Eye (tissue), 1 donor: ENCODE measurements around the gene WIPI1.

ENCODE experiments used
- DNase-seq: peaks from one replicate; pipeline ENCODE4 v3.0.0-alpha.2; 2015

The WIPI1 gene

DNA sequence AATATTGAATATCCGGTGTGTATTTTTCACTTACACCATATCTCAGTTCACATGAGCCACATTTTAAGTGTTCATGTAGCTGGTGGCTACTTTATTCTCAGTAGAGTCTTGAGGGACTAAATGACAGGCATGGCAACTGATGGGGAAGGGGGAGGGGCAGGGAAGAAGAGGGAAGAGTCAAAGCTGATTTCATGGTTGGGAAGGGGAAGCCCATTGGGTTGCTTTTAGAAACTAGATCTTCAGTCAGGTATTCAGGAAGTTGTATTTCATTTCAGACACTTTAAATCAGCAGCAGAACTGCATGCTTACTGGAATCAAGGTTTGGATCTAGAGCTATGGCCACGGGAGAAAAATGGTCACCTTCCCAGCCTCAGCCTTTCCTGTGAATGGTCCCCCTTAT is 2.9 kb upstream of the WIPI1 start:
- DNase-seq: peak; percentile 72

DNA sequence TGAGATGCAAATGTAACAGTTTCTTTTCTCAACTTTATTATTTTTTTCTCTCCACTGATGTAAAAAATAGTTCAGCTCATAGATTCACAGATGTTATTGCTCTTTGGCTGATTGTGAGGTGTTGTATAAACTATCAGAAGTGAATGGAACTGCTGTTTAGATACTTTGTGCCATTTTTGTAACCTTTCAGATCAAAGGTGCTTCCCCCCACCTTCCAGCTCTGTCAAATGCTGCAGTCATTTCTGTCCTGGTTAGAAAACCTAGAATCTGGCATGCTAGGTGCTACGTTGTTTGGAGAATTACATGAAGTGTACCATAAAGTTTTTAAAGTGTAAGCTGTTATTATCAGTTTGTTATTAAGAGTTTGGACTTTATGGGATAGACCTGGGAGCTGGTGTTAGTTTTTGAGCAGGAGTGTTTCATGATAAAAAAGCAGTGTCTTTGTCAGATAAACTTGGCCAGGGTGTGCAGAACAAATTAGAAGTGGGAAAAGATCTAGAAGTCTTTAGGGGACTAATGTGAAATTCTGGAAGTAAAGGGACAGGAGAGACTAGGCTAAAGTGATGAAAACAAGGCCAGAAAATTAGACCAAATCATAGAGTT is 1.8 kb upstream of the WIPI1 start:
- no peak for DNase-seq

DNA sequence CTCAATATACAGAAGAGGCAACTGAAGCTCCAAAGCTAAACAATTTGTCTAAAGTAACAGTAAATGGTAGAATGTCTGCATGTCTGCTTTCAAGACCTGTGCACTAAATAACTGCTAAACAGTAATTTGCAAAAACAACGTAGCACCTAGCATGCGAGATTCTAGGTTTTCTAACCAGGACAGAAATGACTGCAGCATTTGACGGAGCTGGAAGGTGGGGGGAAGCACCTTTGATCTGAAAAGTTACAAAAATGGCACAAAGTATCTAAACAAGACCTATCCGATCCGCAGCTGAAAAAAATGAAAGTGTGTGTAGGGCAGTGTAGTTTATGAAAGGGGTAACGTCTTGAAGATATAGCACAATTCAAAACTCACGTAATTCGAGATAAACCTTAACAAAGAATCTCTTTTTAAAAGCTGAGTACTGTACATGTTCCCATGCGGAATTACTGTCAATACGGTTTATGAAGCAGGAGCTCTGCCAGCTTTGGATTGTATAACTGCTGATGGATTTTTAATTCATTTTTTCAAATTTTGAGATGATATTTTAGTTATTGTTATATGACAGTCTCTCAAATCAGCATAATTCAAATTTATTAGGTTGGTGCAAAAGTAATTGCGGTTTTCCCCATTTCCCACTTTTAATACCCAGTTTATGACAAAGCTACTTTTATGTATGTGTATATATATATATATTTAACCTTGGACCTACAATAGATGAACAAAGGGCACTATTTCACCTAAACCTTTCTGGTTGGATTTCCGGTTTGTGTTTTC is 1.2 kb upstream of the WIPI1 start:
- no peak for DNase-seq

DNA sequence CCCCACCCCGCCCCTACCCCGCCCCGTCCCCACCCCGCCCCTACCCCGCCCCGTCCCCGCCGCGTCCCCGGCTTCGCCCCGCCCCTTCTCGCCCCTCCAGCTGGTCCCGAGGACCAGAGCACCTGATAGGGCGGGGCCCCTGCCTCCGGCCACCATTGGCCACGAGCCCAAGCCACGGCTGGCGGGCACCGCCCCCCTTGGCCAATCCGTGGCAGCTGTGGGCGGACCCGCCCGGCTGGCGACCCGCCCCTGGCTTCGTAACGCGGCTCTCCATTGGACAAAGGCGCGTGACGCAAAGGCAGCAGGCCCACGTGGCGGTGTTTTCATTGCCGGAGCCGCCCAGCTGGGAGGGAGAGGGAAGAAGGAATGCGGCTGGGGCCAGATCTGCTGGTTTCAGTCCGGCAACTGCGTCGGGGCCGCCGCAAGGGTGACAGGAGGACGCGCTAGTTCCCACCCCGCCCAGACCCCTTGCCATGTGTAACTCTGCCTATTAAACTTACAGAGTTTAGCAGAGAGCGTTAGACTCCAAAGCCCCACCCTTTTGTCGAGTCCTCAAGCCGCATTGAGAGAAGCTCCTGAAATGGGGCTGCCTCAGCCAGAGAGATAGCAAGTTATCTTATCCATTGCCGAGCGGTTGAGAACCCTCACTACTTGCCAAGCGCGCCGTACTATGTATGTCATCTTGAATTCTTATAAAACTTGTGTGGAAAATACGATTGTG is 403 bp upstream of the WIPI1 start:
- DNase-seq: peak; percentile 98

DNA sequence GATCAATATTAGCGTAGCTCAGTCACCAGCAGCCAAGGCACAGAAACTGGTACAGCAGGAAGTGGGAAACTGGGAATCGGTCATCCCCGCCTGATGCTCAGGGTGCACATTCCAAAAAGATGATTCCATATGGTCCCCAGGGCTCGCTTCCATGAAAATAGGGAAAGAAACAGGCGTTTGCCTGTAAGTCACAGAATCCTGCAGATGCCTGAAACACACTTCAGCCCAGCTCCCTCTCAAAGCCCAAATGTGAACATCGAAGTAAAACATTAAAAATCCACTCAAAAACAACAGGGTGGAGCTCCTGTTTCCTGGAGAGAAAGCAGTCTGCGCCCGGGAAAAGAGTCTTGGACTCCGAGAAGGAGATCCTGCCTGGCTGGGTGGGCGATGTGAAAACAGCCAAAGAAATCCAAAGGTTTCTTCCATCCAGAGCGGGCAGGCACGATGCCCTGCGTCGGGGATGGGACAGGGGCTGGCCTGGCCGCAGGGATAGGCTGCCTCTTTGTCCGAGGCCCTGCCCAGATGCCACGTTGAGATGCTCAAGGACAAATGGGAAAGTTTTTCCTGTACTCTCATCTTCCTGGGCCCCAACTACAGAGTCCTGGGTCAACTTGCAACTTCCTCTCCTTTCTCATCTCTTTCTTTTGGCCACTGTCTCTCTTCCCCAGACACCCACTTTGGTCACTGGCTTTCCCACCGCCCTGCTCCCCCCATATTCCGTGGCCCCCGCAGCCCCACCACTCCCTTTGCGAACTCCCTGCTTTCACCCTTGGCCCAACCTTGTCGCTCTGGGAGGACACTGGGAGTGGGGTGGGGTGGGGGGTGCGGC is 743 bp downstream of the WIPI1 start:
- DNase-seq: peak; percentile 83

DNA sequence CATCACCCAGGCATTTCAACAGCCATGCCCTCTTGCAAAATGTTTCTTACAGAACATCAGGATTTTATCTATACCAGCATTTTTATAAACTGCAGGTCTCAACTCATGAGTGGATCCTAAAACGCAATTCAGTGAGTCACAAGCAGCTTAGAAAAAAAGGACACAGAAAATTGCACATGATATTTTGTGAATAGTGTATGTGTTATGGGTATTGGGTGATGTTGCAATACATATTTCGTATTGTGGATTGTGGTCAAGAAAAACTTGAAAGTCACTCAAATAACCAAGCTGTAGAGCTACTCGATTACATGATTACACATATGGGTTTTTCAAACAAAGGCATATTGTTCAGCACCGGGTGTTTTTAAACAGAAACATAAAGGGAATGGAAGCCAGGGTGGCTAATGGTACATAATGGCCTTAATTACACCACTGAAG is 1.4 kb downstream of the WIPI1 start:
- no peak for DNase-seq

DNA sequence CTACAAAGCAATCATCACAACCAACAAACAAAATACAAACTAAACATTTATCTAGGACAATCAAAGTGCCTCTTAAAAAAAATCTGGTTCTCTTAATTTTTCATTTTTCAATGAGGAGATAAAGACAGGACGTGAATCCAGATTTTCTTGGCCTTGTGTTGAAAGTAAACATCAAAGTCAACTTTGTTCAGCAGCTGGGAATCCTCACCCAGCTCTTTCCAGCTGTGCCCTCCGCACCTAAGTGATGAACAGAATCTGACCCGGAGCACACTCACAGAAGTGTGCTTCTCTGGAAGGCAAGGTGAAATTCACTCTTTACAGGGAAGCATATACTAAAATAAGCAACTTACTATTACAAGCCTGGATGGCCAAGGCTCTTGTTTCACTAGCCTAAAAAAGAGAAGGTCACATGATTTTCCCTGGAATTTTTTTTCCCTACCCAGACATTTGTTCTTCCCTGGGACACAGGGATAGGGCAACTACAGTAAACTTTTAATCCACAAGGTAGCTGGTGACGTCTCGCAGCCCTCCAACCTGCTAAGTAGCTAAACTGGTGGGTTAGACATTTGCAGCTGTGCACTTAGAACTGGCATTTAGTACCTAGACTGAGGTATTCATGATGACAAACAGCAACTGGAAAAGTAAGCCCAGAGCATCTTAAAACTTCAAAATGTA is 3.2 kb downstream of the WIPI1 start:
- no peak for DNase-seq

DNA sequence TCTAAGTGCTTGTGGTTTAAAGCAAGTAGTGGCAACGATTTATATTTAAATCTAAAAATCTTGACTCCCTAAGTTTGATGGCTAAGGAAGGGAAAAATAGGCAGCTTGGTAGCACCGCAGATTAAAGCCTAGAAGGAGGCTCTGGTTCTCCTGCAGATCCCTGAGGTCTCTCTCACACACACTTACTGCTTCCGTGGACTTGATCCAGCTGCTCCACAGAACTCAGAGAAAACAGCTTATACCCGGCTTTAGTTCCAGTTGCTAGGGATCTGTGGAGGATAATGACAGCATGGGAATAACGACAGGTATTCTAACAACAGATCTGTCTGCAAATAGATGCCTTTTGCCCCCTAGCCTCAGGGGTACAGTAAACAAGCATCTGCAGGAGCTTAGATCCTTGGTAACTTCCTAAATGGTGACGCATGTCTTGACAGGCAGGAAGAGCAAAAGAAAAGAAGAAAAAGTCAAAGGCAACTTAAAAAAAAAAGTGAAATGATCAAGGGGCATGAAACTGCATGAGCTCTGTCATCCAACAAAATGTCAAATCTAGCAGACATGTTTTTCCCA is 4.5 kb downstream of the WIPI1 start:
- DNase-seq: no peak

DNA sequence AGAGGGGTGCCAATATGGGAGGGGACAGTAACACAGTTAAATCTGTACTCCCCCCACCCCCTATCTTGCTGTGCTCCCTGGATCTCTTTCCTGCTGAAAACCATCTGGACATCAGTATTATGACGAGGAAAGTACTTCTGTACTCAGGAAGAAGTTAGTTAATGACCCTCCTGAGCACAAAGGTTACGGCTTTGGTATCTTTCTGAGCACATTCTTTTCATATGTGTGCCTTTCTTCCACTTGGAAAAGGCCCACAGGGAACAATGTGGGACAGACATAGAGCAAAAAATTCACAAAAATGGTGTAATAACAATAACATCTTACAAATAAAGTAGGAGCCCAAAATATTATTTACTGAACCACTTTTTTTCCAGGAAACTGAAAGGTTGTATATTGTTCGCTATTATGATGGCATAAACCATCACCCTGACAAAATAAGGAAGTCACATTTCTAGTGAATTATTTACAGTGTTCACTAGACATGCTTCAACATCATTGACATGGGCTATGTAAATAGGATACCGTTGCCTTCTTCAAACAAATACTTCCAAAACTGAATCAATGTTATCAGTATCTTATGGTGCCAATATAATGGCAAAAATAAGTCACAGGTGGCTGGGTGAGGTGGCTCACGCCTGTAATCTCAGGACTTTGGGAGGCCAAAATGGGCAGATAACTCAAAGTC is 5.5 kb downstream of the WIPI1 start:
- no peak for DNase-seq

DNA sequence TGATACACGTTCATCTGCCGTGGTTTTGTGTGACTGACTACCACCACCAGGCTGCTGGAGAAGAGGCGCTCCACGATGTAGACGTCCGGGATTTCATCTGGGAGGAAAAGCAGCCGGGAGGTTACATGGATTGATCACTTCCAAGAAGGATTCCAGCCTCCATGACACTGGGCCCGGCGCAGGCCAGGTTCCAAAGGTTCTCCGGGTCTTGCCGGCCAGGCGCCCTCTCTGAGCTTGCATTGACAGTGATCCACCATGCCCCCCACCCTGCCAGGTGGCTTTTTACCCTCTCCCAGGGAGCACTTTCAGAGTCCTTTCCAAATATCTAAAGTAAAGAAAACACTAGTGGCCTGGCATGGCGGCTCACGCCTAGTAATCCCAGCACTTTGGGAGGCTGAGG is 6.5 kb downstream of the WIPI1 start:
- DNase-seq: no peak

DNA sequence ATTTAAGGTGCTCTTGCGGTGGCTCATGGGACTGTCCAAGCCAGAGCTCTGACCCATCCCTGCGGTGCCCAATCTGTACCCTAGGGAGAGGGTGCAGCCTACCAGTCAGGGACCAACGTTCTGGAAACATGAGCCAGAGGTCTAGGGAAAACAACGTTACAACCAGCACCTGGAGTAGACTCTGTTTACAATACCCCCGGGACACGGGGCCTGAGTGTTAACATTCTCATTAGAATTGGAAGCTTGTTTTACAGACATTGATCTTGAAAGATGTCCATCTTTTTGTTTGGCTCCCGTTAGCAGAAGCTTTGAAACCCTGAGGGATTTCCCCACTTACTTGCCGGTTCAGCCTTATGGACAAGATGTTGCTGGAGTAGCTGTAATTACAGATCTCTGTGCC is 6.9 kb downstream of the WIPI1 start:
- no peak for DNase-seq

DNA sequence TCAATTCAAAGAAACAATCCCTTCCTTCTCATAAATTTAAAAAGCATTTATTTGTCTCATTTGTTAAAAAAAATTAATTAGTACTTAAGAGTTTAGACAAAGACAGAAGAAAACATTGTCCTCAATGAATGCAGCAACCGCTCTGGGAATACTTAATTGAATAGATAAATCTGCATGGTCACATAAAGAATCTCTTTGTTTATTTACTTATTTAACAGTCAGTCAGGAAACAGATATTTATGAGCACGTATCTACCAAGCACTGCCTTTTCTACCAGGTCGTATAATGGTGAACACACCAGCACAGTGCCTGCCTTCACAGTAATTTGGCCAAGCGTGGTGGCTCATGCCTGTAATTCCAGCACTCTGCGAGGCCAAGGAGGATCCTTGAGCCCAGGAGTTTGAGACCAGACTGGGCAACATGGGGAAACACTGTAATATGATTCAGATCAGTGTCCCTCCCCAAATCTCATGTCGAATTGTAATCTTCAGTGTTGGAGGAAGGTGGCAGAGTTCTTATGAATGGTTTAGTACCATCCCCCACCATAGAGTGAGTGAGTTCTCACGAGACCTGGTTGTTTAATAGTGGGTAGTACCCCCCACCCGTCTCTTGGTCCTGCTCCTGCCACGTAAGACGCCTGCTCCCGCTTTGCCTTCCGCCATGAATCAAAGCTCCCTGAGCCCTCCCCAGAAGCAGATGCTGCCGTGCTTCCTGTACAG is 8.1 kb downstream of the WIPI1 start:
- no peak for DNase-seq

DNA sequence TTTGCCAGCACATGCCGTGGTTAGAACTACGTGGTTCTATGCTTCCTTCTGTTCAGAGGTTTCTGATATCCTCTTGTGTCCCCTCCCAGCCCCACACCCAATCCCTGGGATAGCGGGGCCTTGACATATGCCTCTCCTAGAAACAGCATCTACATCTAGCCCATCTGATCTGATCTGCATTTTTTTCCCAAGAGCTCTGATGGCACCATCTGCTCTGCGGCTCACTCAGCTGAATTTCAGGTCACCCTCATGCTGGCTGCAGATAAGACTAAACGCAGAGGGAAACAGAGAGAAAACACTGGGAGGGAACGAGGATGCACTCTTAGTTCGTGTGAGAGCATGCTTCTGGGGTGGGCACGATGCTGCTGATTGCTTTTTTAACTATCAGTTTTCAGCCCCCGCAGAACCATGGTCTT is 10.7 kb downstream of the WIPI1 start:
- peak; percentile 51 for DNase-seq

DNA sequence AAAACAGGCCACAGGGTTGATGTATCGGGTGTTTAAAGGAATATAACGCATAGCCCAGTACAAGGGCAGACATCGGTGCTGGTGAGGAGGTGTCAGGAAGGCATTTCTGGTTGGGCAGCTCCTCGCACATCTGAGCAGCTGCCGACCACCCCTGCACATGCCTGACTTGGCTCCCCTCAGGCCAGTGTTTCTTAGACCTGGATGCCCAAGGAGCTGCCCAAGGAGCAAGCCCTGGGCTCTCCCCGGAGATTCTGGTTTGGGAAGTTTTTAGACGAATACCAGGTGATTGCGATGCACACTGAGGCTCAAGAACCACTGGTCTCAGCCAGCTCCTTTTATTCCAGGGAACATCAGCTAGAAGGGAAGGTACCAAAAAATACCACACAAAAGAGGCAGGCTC is 11.6 kb downstream of the WIPI1 start:
- DNase-seq: no peak

DNA sequence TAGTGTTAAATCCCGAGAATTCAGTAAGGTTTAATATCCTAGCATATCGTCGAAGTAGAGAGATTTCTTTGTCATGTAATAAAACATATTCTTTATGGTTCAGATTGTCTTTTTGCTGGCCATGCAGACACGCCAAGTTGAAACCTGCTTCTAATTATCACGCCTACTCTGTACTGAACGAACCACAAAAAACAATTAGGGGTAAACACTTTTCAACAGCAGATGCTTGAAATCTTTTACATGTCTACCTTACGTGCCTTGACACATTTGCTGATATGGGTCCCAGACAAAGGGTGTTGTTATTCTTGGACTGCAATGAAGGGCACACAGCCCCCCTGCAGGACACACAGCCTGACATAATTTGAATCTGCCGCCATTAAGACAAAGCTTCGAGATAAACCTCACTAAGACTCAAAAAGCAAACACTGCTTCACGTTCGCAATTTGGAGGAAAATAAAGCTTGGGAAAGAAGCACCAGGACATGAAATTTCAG is 13.3 kb downstream of the WIPI1 start:
- DNase-seq: peak; percentile 26

DNA sequence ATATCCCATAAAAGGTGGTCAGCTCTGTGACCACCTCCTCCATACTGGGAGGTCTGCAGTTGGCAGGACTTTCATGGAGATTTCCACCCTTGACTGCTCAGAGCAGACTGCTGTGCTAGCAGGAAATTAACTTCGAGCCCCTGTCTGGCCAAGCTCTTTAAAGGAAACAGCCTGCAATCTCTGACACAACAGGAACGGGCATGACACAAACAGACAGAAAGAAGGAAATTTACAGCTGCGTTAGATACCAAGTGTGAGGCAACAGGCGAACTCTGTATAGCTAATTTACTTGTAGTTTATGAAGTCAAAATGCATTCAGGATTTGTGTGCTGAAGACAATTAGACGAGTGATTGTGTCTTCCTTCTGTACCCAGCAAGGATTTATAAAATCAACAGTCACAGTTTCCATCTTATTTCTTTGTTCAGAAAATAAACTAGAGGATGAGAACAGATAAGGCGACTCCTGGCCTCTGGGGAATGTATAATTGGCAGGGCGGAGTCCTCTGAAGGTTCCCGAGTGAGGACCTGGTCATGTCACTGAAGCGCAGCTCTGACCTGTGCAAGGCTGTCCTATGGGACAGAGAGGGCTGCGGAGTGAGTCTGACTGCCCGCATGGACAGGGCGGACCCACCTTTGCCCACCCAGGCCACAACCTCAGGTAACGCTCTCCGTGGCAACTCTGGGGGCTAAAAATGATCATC is 16.1 kb downstream of the WIPI1 start:
- DNase-seq: no peak

DNA sequence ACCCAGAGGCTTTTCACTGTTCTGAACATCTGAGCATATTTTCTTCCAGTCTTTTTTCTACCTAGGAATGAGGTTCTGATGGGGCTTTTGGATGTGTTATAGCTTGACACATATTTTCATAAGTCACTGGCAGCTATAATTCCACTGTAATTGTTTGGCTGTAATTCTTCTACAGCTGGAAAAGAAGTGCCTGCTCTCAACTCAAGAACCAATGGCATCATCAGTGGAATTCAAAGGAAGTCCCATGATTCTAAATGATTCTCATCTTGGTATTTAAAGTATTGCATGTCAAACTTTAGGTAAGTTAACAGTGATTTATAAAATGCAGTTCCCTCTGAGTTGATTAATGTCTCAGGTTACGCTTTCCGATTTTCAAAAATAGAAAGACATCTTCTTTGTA is 16.8 kb downstream of the WIPI1 start:
- no peak for DNase-seq

DNA sequence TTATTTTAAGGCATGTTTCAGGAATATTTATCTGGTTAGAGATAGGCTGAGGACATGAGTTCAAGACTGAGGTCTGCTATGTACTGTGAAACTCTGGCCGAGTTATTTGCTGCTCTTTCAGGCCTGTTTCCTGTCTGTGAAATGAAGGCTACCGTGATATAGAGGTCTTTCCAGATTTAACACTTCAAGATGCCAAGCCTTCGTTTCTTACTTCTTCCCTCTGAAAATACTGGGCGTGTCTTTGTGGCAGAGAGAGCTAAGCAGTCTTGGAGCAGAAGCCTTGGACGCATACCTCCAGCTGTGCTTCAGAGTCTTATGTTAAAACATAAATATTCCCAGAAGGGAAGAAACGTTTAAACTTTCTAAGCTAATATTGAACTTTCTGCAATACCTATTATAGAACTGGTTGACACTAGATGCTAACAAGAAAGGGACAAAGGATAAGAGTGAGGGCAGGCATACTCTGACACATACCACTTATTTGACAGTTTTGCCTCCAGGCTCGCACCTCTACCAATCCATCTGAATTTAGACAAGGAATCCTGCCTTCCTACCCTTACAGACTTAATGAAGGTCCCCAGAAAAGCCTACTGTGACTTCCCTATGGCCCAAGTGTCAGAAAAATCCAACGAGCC is 17.5 kb downstream of the WIPI1 start:
- DNase-seq: no peak

DNA sequence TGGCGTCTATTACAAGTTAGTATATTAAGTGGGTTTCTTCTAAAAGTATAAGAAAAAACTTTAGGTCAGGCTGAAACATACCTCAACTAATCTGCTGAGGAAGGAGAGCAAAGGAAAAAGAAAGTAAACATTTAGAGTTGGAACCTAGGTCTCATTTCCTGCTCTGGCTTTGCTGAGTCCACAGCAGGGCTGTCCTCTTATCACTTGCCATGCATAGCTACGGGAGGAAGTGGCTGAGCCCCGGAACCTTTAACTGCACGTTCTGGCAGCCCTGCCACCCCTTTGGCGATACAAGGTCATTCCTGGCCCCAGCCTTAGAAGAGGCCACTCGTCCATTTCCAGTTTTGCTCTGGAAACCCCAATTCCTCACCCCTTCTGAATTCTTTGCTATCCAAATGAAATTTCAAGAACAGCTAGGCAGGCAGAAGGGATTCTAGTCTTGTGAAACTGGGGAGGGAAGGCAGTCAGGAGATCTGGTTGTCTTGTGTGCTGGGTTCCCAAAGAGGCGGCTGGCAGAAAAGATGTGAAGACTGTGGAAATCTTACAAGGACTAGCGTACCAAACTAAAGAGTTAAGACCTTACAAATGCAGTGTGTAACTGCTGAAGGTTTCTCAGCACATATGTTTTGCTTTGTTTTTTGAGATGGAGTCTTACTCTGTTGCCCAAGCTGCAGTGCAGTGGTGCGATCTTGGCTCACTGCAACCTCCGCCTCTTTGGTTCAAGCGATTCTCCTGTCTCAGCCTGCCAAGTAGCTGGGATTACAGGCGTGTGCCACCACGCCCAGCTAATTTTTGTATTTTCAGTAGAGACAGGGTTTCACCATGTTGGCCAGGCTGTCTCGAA is 19.1 kb downstream of the WIPI1 start:
- no peak for DNase-seq
